ENCODE data around the gene PRRC2B. TPM values are rescaled to one million over a fixed set of nuclear protein-coding genes. Genes with fewer than 3 reads are reported as not detected.
A peak's percentile ranks its signal among the peaks of the same experiment; 100 is the strongest.

Gene PRRC2B
- total and polyA plus RNA-seq, 2 experiments from 2014 or later, result 45.0 to 193 TPM

GRCh38 chr9:131398204-131398603 lies 4.3 kb downstream of the PRRC2B start:
- Histone ChIP-seq H2AFZ (no peak overlapping the region), H3K36me3 (ENCODE audit: insufficient read depth) (no peaks in the 10 kb centered on the region), H3K79me2 (replicated peaks; ENCODE audit: insufficient read depth) (peaks cover 88% of the 10 kb centered on the region), H3F3A (replicated peaks; ENCODE audit: low read depth) (peaks cover 37% of the 10 kb centered on the region), H3K4me3 (peak overlapping the region; percentile 89), H3K4me1 (ENCODE audit: insufficient read depth) (peaks cover 76% of the 10 kb centered on the region), H3K9me2 (ENCODE audit: insufficient read depth) (no peaks in the 10 kb centered on the region), H4K20me1 (replicated peaks; ENCODE audit: insufficient read depth) (peaks cover 70% of the 10 kb centered on the region), H3K27ac (ENCODE audit: low read depth) (peak overlapping the region; percentile 28), H3K4me2 (peak overlapping the region; percentile 90), H3K27me3 (ENCODE audit: insufficient read depth) (no peaks in the 10 kb centered on the region)
- Mint-ChIP-seq H3K27ac (peak overlapping the region; percentile 98), H3K4me3 (peak overlapping the region; percentile 95), H3K9me3 (no peaks in the 10 kb centered on the region; the same call in 2 of the 3 replicates), H3K4me1 (peaks cover 71% of the 10 kb centered on the region), H3K27me3 (ENCODE audit: insufficient read depth, low read depth, poor library complexity) (peaks cover 36% of the 10 kb centered on the region), H3K36me3 (ENCODE audit: low read depth) (peaks cover 44% of the 10 kb centered on the region)
- no peak for TF ChIP-seq EZH2 (IDR thresholded peaks at IDR 0.05; ENCODE audit: low read depth, unreplicated experiment)
- TF ChIP-seq NANOG (IDR thresholded peaks at IDR 0.05; ENCODE audit: borderline replicate concordance), result no peak
- no peak for TF ChIP-seq JUNB (IDR thresholded peaks at IDR 0.05; ENCODE audit: unreplicated experiment)
- TF ChIP-seq EZH2phosphoT487 (IDR thresholded peaks at IDR 0.05; ENCODE audit: unreplicated experiment), result no peak
- no peak for TF ChIP-seq REST (IDR thresholded peaks at IDR 0.05; ENCODE audit: unreplicated experiment)
- TF ChIP-seq ETS1 (IDR thresholded peaks at IDR 0.05), result no peak
- no peak for TF ChIP-seq CTCF (conservative IDR thresholded peaks at IDR 0.05; ENCODE audit: low read depth in 2 of 2)
- no peak for TF ChIP-seq CREB1 (CRISPR knock-in tag; IDR thresholded peaks at IDR 0.05; ENCODE audit: low read depth)
- TF ChIP-seq ZNF114 (CRISPR knock-in tag; IDR thresholded peaks at IDR 0.05), result no peak
- TF ChIP-seq STAT1 (IDR thresholded peaks at IDR 0.05; ENCODE audit: unreplicated experiment), result no peak
- TF ChIP-seq POLR2AphosphoS5 (IDR thresholded peaks at IDR 0.05; ENCODE audit: low read depth), result no peak
- TF ChIP-seq ZNF331 (CRISPR knock-in tag; IDR thresholded peaks at IDR 0.05; ENCODE audit: low read depth), result no peak
- no peak for TF ChIP-seq ZNF462 (CRISPR knock-in tag; IDR thresholded peaks at IDR 0.05)
- DNase-seq (ENCODE audit: low spot score) (no peak), ATAC-seq (no peak)
